G401 (cell line): ENCODE measurements around the gene PHF11. TPM values are rescaled to one million over a fixed set of nuclear protein-coding genes. Genes with fewer than 3 reads are reported as not detected.

ENCODE experiments used
- DNase-seq: peaks from one replicate; pipeline ENCODE4 v3.0.0-alpha.2; 2015; ENCODE audit warnings: low spot score
- in situ Hi-C: cut with HindIII; loops from 2 replicates; pipeline ENCODE4 v1.10.0; 2016; ENCODE audit warnings: low sequenced_read_pairs, mixed read lengths
- total RNA-seq: library from RNA; depleted of rRNA; stranded (reverse); fragments of >200 nt; shearing (Covaris generic); gene quantifications from 2 replicates; pipeline ENCODE4 v1.2.3, GENCODE V29; 2014; rRNA removed

Gene PHF11
- total RNA-seq, result 26.3 and 28.4 TPM in 2 replicates

GRCh38 chr13:49495783-49496762, at the start of gene PHF11:
TSS of gene PHF11 (plus strand) at chr13:49495953. CDS start at chr13:49496002, 49 bp downstream.
- DNase-seq, result peak; percentile 51
- in situ Hi-C loops, result no loop called here

DNA sequence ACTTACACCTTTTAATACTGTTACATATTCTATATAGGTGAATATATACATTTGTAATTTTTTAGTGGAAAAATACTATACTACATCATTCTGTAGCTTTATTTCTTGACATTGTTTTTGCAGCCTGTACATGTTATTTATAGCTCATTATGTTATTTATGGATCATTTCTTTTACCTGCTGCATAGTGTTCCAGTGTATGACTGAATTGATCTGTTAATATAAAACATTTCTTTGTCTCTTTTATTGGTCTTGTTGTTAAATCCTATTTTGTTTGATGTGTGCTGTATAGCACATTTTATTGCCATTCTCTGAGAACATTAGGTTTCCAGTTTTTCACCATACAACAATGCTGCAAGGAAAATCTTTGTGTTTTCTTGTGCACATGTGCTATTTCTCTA, 49.3 kb upstream of the PHF11 start:
- no peak for DNase-seq
- in situ Hi-C loops, result no loop called here

DNA sequence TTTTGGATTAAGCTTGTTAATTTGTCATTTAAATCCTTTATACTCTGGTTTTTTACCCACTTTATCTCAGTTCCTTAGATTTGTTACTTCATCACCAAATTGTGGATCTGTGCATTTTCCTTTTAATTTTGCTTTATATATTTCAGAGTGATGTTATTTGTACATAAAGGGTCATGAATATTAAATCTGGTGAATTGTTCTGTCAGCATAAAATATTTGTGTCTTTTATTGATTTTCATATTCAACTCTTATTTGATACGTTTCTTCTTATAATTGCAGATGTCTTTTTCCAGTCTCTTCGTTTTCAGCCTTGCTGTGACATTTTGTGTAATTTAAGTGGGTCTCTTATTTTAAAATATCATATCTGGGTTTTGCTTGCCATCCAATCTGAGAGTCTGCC, 47.0 kb upstream of the PHF11 start:
- no peak for DNase-seq
- in situ Hi-C loops, result no loop called here

DNA sequence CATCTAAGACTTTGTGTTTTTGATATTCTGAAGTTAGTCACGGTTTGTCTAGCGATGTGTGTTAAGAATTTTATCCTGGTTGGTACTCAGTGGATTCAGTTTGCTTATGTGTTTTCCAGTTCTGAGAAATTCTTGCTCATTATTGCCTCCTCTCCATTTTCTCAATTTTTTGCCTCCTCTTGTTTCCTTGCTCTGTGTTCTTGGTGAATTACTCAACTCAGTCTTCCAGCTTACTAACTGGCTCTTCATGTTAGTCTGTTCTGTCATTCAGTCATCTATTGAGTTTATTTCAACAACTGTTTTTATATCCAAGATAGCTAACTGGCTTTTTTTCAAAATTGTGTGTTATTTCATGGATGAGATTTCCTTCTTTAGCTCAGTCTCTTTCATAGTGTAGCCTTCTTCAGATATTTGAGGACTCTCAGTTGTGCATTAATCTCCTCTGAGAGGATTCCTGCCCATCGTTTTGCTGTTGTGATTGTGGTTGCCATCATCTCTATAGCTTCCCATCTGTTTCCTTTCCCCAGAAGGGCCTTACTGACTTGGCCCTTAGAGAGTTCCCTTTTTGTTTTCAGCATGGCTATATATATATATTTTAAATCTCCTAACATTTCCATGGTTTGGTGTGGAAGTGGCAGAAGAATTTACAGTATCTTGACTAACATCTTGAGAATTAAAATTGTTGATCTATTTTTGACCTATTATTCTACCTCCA, 45.5 kb upstream of the PHF11 start:
- DNase-seq, result no peak
- in situ Hi-C loops, result no loop called here

GRCh38 chr13:49452725-49453457, 42.9 kb upstream of the PHF11 start:
- in situ Hi-C loops, result no loop called here
- no peak for DNase-seq

DNA sequence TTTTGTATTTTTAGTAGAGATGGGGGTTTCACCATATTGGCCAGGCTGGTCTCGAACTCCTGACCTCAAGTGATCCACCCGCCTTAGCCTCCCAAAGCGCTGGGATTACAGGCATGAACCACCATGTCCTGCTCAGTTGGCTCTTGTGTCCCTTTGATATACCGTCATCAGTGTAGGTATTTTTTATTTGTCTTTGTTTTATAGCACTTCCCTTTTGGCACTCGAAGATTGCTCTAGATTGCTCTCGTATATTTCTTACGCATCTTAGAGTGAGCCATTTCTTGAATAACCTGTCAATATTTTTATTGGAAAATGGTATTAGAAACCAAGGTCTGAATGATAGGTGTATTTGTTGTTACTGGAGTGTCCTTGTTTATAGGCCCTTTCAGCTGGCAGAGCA, 42.3 kb upstream of the PHF11 start:
- in situ Hi-C loops, result no loop called here
- DNase-seq, result no peak

DNA sequence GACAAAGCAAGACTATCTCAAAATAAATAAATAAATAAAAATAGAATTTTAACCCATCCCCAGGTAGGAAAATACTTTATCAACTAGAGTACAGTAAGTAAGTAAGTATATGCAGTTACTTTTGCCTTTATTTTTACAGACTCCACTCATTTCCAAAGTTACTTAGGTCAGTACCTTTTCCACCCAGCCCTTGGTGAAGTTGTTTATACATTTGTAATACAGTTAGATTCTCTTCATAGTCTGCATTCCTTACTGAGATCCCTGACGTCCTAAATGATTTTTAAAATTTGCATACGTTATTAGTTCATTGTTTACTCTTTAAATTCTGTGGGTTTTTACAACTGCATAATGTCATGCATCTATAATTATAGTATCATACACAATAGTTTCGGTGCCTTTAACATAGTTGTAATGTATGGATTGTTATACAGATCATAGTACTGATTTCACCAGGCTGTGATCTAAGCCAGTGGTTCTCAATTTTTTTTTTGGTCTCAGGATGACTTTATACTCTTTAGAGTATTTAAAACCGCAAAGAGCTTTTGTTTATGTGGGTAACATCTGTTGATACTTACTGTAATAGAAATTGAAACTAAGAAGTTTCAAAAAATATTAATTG, 41.3 kb upstream of the PHF11 start:
- in situ Hi-C loops, result no loop called here
- no peak for DNase-seq

GRCh38 chr13:49455007-49455398, 40.8 kb upstream of the PHF11 start:
- DNase-seq, result no peak
- in situ Hi-C loops, result no loop called here

DNA sequence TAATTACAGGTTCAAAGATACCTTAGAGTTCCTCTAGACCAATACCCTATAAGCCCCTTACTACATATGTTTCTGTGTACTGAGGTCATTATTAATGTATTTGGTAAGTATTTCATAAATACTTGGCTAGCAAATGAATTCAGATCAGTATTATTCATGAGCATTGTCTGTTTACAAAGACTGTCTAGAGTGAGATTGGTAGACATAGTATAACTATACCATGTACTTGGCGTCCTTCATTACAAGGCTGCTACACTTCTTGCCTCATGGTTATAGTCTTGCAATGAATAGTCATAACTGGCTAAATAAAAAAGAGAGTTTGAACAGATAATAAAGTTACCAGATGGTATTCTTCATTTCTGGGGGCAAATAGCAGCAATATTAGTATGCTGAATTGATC, 39.6 kb upstream of the PHF11 start:
- in situ Hi-C loops, result no loop called here
- no peak for DNase-seq

- in situ Hi-C loops, result no loop called here
- DNase-seq, result no peak
Measured at GRCh38 chr13:49457221-49457620, 38.5 kb upstream of the PHF11 start.

GRCh38 chr13:49459580-49459979, 36.2 kb upstream of the PHF11 start:
- in situ Hi-C loops, result no loop called here
- no peak for DNase-seq

DNA sequence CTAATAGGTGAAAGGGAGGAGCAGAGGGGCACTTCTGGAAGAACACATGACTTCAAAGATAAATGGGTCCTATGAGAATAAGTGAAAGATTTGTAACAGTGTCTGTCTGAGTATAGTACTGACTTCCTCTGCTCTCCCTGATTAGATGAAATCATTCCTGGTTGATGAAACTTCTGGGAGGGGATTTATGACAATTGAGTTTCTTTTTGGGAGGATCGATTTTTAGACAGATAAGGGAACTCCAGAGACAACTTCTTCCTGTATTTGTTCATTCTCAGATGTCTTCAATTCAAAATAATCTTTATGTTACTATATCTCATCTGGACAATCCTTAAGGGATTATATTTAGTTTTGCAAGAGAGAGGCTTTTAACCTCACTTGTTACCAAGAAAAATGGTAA, 31.7 kb upstream of the PHF11 start:
- no peak for DNase-seq
- in situ Hi-C loops, result no loop called here

GRCh38 chr13:49464621-49465325, 31.0 kb upstream of the PHF11 start:
- in situ Hi-C loops, result no loop called here

GRCh38 chr13:49466292-49466838, 29.4 kb upstream of the PHF11 start:
- in situ Hi-C loops, result no loop called here
- no peak for DNase-seq

More at GRCh38 chr13:49464621-49465325, 31.0 kb upstream of the PHF11 start:
- no peak for DNase-seq

- in situ Hi-C loops, result no loop called here
- no peak for DNase-seq
Measured at GRCh38 chr13:49472186-49472585, 23.6 kb upstream of the PHF11 start.

DNA sequence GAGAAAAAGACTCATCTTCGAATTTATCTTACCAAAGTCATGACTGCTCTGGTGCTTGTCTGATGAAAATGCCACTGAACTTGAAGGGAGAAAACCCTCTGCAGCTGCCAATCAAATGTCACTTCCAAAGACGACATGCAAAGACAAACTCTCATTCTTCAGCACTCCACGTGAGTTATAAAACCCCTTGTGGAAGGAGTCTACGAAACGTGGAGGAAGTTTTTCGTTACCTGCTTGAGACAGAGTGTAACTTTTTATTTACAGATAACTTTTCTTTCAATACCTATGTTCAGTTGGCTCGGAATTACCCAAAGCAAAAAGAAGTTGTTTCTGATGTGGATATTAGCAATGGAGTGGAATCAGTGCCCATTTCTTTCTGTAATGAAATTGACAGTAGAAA, 19.2 kb upstream of the PHF11 start:
- DNase-seq, result no peak
- in situ Hi-C loops, result no loop called here

- DNase-seq, result no peak
- in situ Hi-C loops, result no loop called here
Measured at GRCh38 chr13:49481788-49482187, 14.0 kb upstream of the PHF11 start.

GRCh38 chr13:49488563-49488962, 7.2 kb upstream of the PHF11 start:
- no peak for DNase-seq
- in situ Hi-C loops, result no loop called here
